IMR-90 (cell line): Measurements from ENCODE around the gene SOCS4. TPM values are rescaled to one million over a fixed set of nuclear protein-coding genes. Genes with fewer than 3 reads are reported as not detected.

Experiments
- ATAC-seq: fragments of 200-7000 bp; cut with Tn5 transposase; 2 replicates; pipeline ENCODE4 v1.9.1; 2020; ENCODE audit warnings: low read depth, mild to moderate bottlenecking, moderate library complexity
- BruUV-seq: library from RNA; stranded (reverse); fragments of 400-500 nt; replicated peaks from 2 replicates; lab custom pipeline; 2021; lab: Mats Ljungman, UMichigan
- CTCF ChIA-PET: fragments of 300-600 bp; formaldehyde crosslinking; extraction: SDS; loops from one replicate; lab custom pipeline; 2021; ENCODE audit warnings: antibody characterized with exemption; lab: Yijun Ruan, JAX
- POLR2A ChIA-PET: fragments of 300-600 bp; sonication (Branson Sonifier 250); formaldehyde crosslinking; loops from one replicate; lab custom pipeline; 2022; ENCODE audit warnings: antibody characterized with exemption; ENCODE audit not compliant: unreplicated experiment; lab: Charles Lee
- DNase-seq: peaks from one replicate; pipeline ENCODE4 v3.0.0; 2013
- H2AFZ ChIP-seq: replicated peaks from 2 replicates; pipeline ENCODE3; 2013; ENCODE audit warnings: low read length, mild to moderate bottlenecking; ENCODE audit not compliant: poor library complexity
- H2AK5ac ChIP-seq: 2 replicates; pipeline ENCODE4 v1.6.1; 2013; ENCODE audit warnings: low read depth, low read length, inconsistent platforms
- H2AK9ac ChIP-seq: replicated peaks from 2 replicates; pipeline ENCODE3; 2013; ENCODE audit warnings: mild to moderate bottlenecking, low read depth, low read length, moderate library complexity; ENCODE audit not compliant: poor library complexity
- H2BK120ac ChIP-seq: 2 replicates; pipeline ENCODE4 v1.6.1; 2013; ENCODE audit warnings: low read depth, low read length, inconsistent platforms
- H2BK15ac ChIP-seq: 3 replicates; pipeline ENCODE4 v1.6.1; 2013; ENCODE audit warnings: low read depth, low read length, inconsistent platforms
- H2BK20ac ChIP-seq: 2 replicates; pipeline ENCODE4 v1.6.1; 2013; ENCODE audit warnings: low read depth, mild to moderate bottlenecking, inconsistent platforms, low read length, moderate library complexity
- H2BK5ac ChIP-seq: 2 replicates; pipeline ENCODE4 v1.6.1; 2013; ENCODE audit warnings: mild to moderate bottlenecking, low read depth, low read length, inconsistent platforms; ENCODE audit not compliant: poor library complexity, severe bottlenecking
- H3K14ac ChIP-seq: replicated peaks from 2 replicates; pipeline ENCODE4 v1.6.1; 2013; ENCODE audit warnings: low read depth, low read length, inconsistent platforms
- H3K18ac ChIP-seq: 2 replicates; pipeline ENCODE4 v1.6.1; 2013; ENCODE audit warnings: low read depth, low read length, control low read depth
- H3K23ac ChIP-seq: 2 replicates; pipeline ENCODE4 v1.6.1; 2013; ENCODE audit warnings: low read depth, low read length, inconsistent platforms
- H3K27ac ChIP-seq: 2 replicates; pipeline ENCODE4 v1.5.1; 2013; ENCODE audit warnings: mild to moderate bottlenecking, control low read depth, low read length; ENCODE audit not compliant: insufficient read depth
- H3K27me3 ChIP-seq: 2 replicates; pipeline ENCODE4 v1.6.1; 2013; ENCODE audit warnings: low read length; ENCODE audit not compliant: control insufficient read depth, insufficient read depth
- H3K36me3 ChIP-seq: 2 replicates; pipeline ENCODE4 v1.6.1; 2013; ENCODE audit warnings: low read length, mixed read lengths; ENCODE audit not compliant: control insufficient read depth, insufficient read depth
- H3K4ac ChIP-seq: 2 replicates; pipeline ENCODE4 v1.6.1; 2013; ENCODE audit warnings: low read depth, low read length, inconsistent platforms
- H3K4me1 ChIP-seq: 2 replicates; pipeline ENCODE4 v1.6.1; 2013; ENCODE audit warnings: low read length, mixed read lengths; ENCODE audit not compliant: control insufficient read depth, insufficient read depth
- H3K4me2 ChIP-seq: 2 replicates; pipeline ENCODE4 v1.6.1; 2013; ENCODE audit warnings: low read depth, mild to moderate bottlenecking, control low read depth, low read length, moderate library complexity
- H3K4me3 ChIP-seq: 2 replicates; pipeline ENCODE4 v1.5.1; 2013; ENCODE audit warnings: low read depth, mild to moderate bottlenecking, control low read depth, low read length, moderate library complexity; ENCODE audit not compliant: insufficient read depth
- H3K56ac ChIP-seq: 2 replicates; pipeline ENCODE4 v1.6.1; 2013; ENCODE audit warnings: low read length, inconsistent platforms; ENCODE audit not compliant: insufficient read depth; ENCODE audit errors: extremely low read depth
- H3K79me1 ChIP-seq, 2 experiments: 2 replicates each; pipeline ENCODE4 v1.6.1; 2013; ENCODE audit warnings: low read length in 2 of 2, inconsistent platforms in 1 of 2, low read depth in 1 of 2
- H3K9ac ChIP-seq: 2 replicates; pipeline ENCODE4 v1.6.1; 2013; ENCODE audit warnings: low read depth, low read length, control low read depth
- H3K9me1 ChIP-seq: 2 replicates; pipeline ENCODE4 v1.6.1; 2013; ENCODE audit warnings: low read length, inconsistent platforms; ENCODE audit not compliant: insufficient read depth
- H3K9me3 ChIP-seq: 2 replicates; pipeline ENCODE4 v1.6.1; 2013; ENCODE audit warnings: low read length; ENCODE audit not compliant: control insufficient read depth, insufficient read depth
- H4K20me1 ChIP-seq: 2 replicates; pipeline ENCODE4 v1.6.1; 2013; ENCODE audit warnings: low read length, inconsistent platforms; ENCODE audit not compliant: insufficient read depth
- H4K5ac ChIP-seq: 2 replicates; pipeline ENCODE4 v1.6.1; 2013; ENCODE audit warnings: mild to moderate bottlenecking, low read depth, low read length, control low read depth
- H4K8ac ChIP-seq, 2 experiments: 2 replicates each; pipeline ENCODE4 v1.6.1; 2013; ENCODE audit warnings: low read depth in 2 of 2, low read length in 2 of 2, control low read depth in 1 of 2, inconsistent platforms in 1 of 2
- H4K91ac ChIP-seq: 2 replicates; pipeline ENCODE4 v1.6.1; 2013; ENCODE audit warnings: low read depth, low read length, inconsistent platforms; ENCODE audit not compliant: insufficient read depth
- BHLHE40 ChIP-seq: fragments of 150-350 bp; IDR thresholded peaks from 2 replicates; pipeline ENCODE4 v1.6.1; 2016; ENCODE audit warnings: mild to moderate bottlenecking, low read depth, low read length
- CTCF ChIP-seq: conservative IDR thresholded peaks from 2 replicates; pipeline ENCODE4 v1.5.1; 2012; ENCODE audit warnings: mild to moderate bottlenecking, low read depth, low read length, improper control_type of control experiment
- FOS ChIP-seq: fragments of 150-350 bp; IDR thresholded peaks from 2 replicates; pipeline ENCODE4 v1.6.1; 2016; ENCODE audit warnings: low read depth, low read length
- MAFK ChIP-seq: IDR thresholded peaks from 2 replicates; pipeline ENCODE4 v1.6.1; 2012; ENCODE audit warnings: low read depth, low read length, improper control_type of control experiment
- MAZ ChIP-seq: IDR thresholded peaks from 2 replicates; pipeline ENCODE4 v1.6.1; 2012; ENCODE audit warnings: low read depth, mild to moderate bottlenecking, low read length, improper control_type of control experiment, moderate library complexity, borderline replicate concordance
- MXI1 ChIP-seq: IDR thresholded peaks from 2 replicates; pipeline ENCODE4 v1.6.1; 2012; ENCODE audit warnings: low read depth, mild to moderate bottlenecking, low read length, moderate library complexity, borderline replicate concordance
- NFE2L2 ChIP-seq: fragments of 150-350 bp; IDR thresholded peaks from 2 replicates; pipeline ENCODE4 v1.6.1; 2016; ENCODE audit warnings: low read depth, mild to moderate bottlenecking, low read length
- POLR2A ChIP-seq: IDR thresholded peaks from 2 replicates; pipeline ENCODE4 v1.6.1; 2012; ENCODE audit warnings: mild to moderate bottlenecking, low read depth, low read length
- RAD21 ChIP-seq: IDR thresholded peaks from 2 replicates; pipeline ENCODE4 v1.6.1; 2012; ENCODE audit warnings: low read length, improper control_type of control experiment
- RCOR1 ChIP-seq: IDR thresholded peaks from 2 replicates; pipeline ENCODE4 v1.6.1; 2012; ENCODE audit warnings: mild to moderate bottlenecking, low read length, improper control_type of control experiment; ENCODE audit not compliant: insufficient replicate concordance
- RFX5 ChIP-seq: IDR thresholded peaks from 2 replicates; pipeline ENCODE4 v1.8.0; 2012; ENCODE audit warnings: low read depth, mild to moderate bottlenecking, low read length, moderate library complexity
- SMC3 ChIP-seq: fragments of 150-350 bp; IDR thresholded peaks from 2 replicates; pipeline ENCODE4 v1.6.1; 2016; ENCODE audit warnings: low read depth, mild to moderate bottlenecking, antibody characterized with exemption, low read length, moderate library complexity
- WGBS, 2 experiments: methylation state at CpG; one replicate each; pipeline versions ENCODE4 v1.1.5 to v1.1.7; 2013; ENCODE audit warnings: missing lambda C conversion rate in 2 of 2; ENCODE audit not compliant: insufficient read length in 1 of 2; ENCODE audit errors: extremely low coverage in 2 of 2; 5-methylcytosine and 5-hydroxymethylcytosine counted together
- dilution Hi-C: fragments of 300-500 bp; cut with HindIII; formaldehyde crosslinking; loops from one replicate; pipeline ENCODE4 v1.14.3; 2018; ENCODE audit warnings: low sequenced_read_pairs; ENCODE audit not compliant: unreplicated experiment
- in situ Hi-C: fragments of 300-500 bp; cut with MboI; formaldehyde crosslinking; loops from 3 replicates; pipeline ENCODE4 v1.14.3; 2019; ENCODE audit warnings: low sequenced_read_pairs, inconsistent platforms, mixed read lengths
- intact Hi-C: fragments of 100-400 bp; cut with micrococcal nuclease; formaldehyde crosslinking; loops from 2 replicates; pipeline ENCODE4 v1.10.0; 2022
- polyA plus RNA-seq, 3 experiments: library from polyadenylated mRNA; depleted of rRNA; stranded (reverse); fragments of >200 nt; gene quantifications; 2 replicates each; pipeline ENCODE4 v1.2.3, GENCODE V29; 2012; ENCODE audit warnings: low replicate concordance in 1 of 3
- total RNA-seq: library from RNA; depleted of rRNA; stranded (reverse); fragments of >200 nt; gene quantifications from 2 replicates; pipeline ENCODE4 v1.2.3, GENCODE V29; 2012
- TF ChIP-seq, protein P1 (sequence below): fragments of 150-350 bp; IDR thresholded peaks from 2 replicates; pipeline ENCODE4 v1.6.1; 2017; ENCODE audit warnings: mild to moderate bottlenecking, antibody characterized with exemption, low read length, low read depth

Gene SOCS4
- total and polyA plus RNA-seq, 2 of the 4 experiments (the other 2 are of a cell fraction): 4.6 to 12.7 TPM

- peak overlapping the region; percentile 99 for H3K4me2 ChIP-seq
- H2BK20ac ChIP-seq: no peak overlapping the region
- no peak overlapping the region for H2AFZ ChIP-seq
- DNase-seq (peak; percentile 11), ATAC-seq (no peak)
- intact Hi-C loops: no loop called here
- no peak overlapping the region for H3K18ac ChIP-seq
- H3K4me3 ChIP-seq: peak overlapping the region; percentile 83
- no peak overlapping the region for H4K91ac ChIP-seq
- H3K14ac ChIP-seq: peak overlapping the region; percentile 3; the same call in 1 of the 2 replicates
- H4K8ac ChIP-seq: no peak overlapping the region
- dilution Hi-C loops: no loop called here
- no peak overlapping the region for H2BK15ac ChIP-seq
- TF ChIP-seq SMC3: no peak
- TF ChIP-seq POLR2A: no peak
- TF ChIP-seq CTCF: no peak
- TF ChIP-seq, protein P1, sequence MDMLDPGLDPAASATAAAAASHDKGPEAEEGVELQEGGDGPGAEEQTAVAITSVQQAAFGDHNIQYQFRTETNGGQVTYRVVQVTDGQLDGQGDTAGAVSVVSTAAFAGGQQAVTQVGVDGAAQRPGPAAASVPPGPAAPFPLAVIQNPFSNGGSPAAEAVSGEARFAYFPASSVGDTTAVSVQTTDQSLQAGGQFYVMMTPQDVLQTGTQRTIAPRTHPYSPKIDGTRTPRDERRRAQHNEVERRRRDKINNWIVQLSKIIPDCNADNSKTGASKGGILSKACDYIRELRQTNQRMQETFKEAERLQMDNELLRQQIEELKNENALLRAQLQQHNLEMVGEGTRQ: no peak
- TF ChIP-seq FOS: no peak
- TF ChIP-seq RCOR1: no peak
- no peak for TF ChIP-seq MAZ
- TF ChIP-seq RAD21: no peak
- TF ChIP-seq MAFK: no peak
- TF ChIP-seq BHLHE40: no peak
- TF ChIP-seq MXI1: no peak
- no peak for TF ChIP-seq NFE2L2
- no peak for TF ChIP-seq RFX5
- no peak overlapping the region for H3K56ac ChIP-seq
- H3K9me3 ChIP-seq: no peaks in the 10 kb centered on the region
- H3K23ac ChIP-seq: peak overlapping the region; percentile 63
- no peak overlapping the region for H2AK5ac ChIP-seq
- H3K27ac ChIP-seq: no peak overlapping the region
- H2AK9ac ChIP-seq: no peak overlapping the region
- no peak overlapping the region for H2BK120ac ChIP-seq
- POLR2A ChIA-PET: no interaction called here
- 0% methylated on average over 3 of the region's 8 CpGs; no CpG with 5 or more reads in 1 of the 2 experiments for WGBS, 2 experiments
- H3K79me1 ChIP-seq: peaks cover 19 to 58% of the 10 kb centered on the region in 2 experiments
- no peaks in the 10 kb centered on the region; the same call in 1 of the 2 replicates for H3K36me3 ChIP-seq
- BruUV-seq: no TSS peak
- H3K4me1 ChIP-seq: peaks cover 5% of the 10 kb centered on the region; the same call in 1 of the 2 replicates
- H4K20me1 ChIP-seq: peaks cover 7% of the 10 kb centered on the region; the same call in 1 of the 2 replicates
- H2BK5ac ChIP-seq: no peak overlapping the region
- H4K5ac ChIP-seq: peak overlapping the region; percentile 18; the same call in 1 of the 2 replicates
- CTCF ChIA-PET: no interaction called here
- H3K27me3 ChIP-seq: no peaks in the 10 kb centered on the region
- H3K9me1 ChIP-seq: no peaks in the 10 kb centered on the region
- H3K9ac ChIP-seq: peak overlapping the region; percentile 74
- no peak overlapping the region for H3K4ac ChIP-seq
- in situ Hi-C loops: no loop called here
Measured at GRCh38 chr14:55028066-55028465, 1.0 kb downstream of the SOCS4 start.
